ENCODE data around the gene CCDC181.

DNA sequence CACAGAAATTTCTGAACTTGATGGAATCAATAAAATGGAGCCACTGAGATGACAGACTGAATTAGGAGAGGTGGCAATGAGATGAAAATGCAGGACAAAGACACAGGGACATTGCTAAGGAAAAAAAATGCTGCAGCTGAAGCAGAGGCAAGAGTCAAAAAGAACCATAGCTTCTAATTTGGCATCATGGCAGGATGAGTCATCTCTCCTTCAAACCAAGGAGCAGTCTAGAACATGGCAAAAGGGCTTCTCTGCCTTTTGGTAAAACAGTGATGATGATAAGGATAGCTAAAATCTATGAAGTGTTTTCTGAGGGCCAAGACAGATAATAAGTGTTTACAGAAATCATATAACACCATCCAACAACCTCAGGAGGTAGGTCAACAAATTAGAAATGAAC, 41.7 kb upstream of the CCDC181 start:
- TF ChIP-seq, protein P1, sequence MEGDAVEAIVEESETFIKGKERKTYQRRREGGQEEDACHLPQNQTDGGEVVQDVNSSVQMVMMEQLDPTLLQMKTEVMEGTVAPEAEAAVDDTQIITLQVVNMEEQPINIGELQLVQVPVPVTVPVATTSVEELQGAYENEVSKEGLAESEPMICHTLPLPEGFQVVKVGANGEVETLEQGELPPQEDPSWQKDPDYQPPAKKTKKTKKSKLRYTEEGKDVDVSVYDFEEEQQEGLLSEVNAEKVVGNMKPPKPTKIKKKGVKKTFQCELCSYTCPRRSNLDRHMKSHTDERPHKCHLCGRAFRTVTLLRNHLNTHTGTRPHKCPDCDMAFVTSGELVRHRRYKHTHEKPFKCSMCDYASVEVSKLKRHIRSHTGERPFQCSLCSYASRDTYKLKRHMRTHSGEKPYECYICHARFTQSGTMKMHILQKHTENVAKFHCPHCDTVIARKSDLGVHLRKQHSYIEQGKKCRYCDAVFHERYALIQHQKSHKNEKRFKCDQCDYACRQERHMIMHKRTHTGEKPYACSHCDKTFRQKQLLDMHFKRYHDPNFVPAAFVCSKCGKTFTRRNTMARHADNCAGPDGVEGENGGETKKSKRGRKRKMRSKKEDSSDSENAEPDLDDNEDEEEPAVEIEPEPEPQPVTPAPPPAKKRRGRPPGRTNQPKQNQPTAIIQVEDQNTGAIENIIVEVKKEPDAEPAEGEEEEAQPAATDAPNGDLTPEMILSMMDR (IDR thresholded peaks at IDR 0.05) = no peak
- TF ChIP-seq POLR2A (IDR thresholded peaks at IDR 0.05) = no peak

Measured in Peyer's patch (tissue), 4 donors.